ENCODE measurements around the gene ZNF688. TPM values are rescaled to one million over a fixed set of nuclear protein-coding genes. Genes with fewer than 3 reads are reported as not detected.

Gene ZNF688
- total RNA-seq, 4 donors from 2014 or later, result 5.4 to 15.3 (median 10.2) TPM

- 0 to 1% methylated on average over 8 to 16 of the region's 63 CpGs for WGBS, 2 donors
- Histone ChIP-seq H3K4me1 (peaks cover 4 to 25% (median 8%) of the 10 kb centered on the region in 3 donors), H3K27me3 (no peaks in the 10 kb centered on the region), H3K4me3 (peak within 1 kb of the TSS; percentile 71 to 99 (median 90)), H3K36me3 (peaks cover 0 to 33% (median 5%) of the 10 kb centered on the region in 3 donors), H3K27ac (peak within 1 kb of the TSS; percentile 86 to 96 (median 94)), H3K9me3 (no peaks in the 10 kb centered on the region)
- peak; percentile 49 for DNase-seq
- intact Hi-C loops (cut with DNase I), result no loop called here
- TF ChIP-seq CTCF (IDR thresholded peaks at IDR 0.05) (no peak), POLR2A (IDR thresholded peaks at IDR 0.05) (peak in 2 of 4 donors; percentile 39 to 57)
Observed at GRCh38 chr16:30609926-30610839, 38.7 kb upstream of the ZNF688 start, which contains the start of gene ZNF689. ZNF689 (minus strand) TSS chr16:30610389; CDS start chr16:30610041, 348 bp downstream.

GRCh38 chr16:30609002-30609925, 37.8 kb upstream of the ZNF688 start:
- no peaks in the 10 kb centered on the region for H3K9me3 ChIP-seq
- H3K4me3 ChIP-seq, result peak overlapping the region; percentile 71 to 99 (median 90)
- intact Hi-C loops (cut with DNase I), result no loop called here
- peaks cover 0 to 42% (median 14%) of the 10 kb centered on the region in 3 donors for H3K36me3 ChIP-seq
- H3K27ac ChIP-seq, result peak overlapping the region; percentile 86 to 96 (median 94)
- WGBS, 2 donors, result 35 to 62% methylated on average over 6 to 15 of the region's 40 CpGs
- no peak for DNase-seq
- no peaks in the 10 kb centered on the region for H3K27me3 ChIP-seq
- no peak for TF ChIP-seq CTCF (IDR thresholded peaks at IDR 0.05)
- no peak for TF ChIP-seq POLR2A (IDR thresholded peaks at IDR 0.05)
- peaks cover 4 to 25% (median 8%) of the 10 kb centered on the region in 3 donors for H3K4me1 ChIP-seq

- Histone ChIP-seq H3K27ac (no peak overlapping the region), H3K9me3 (no peaks in the 10 kb centered on the region), H3K4me1 (peaks cover 4 to 30% (median 8%) of the 10 kb centered on the region in 3 donors), H3K4me3 (no peak overlapping the region), H3K36me3 (peaks cover 0 to 61% (median 19%) of the 10 kb centered on the region in 3 donors), H3K27me3 (no peaks in the 10 kb centered on the region)
- intact Hi-C loops (cut with DNase I), result no loop called here
- WGBS, 2 donors, result 96 to 97% methylated on average over 3 of the region's 3 CpGs
- TF ChIP-seq CTCF (IDR thresholded peaks at IDR 0.05) (no peak), POLR2A (IDR thresholded peaks at IDR 0.05) (no peak)
- no peak for DNase-seq
Observed at GRCh38 chr16:30606004-30606403, 34.5 kb upstream of the ZNF688 start.

- Histone ChIP-seq H3K4me1 (peaks cover 0 to 23% (median 8%) of the 10 kb centered on the region in 3 donors), H3K27me3 (no peaks in the 10 kb centered on the region), H3K9me3 (no peaks in the 10 kb centered on the region), H3K4me3 (no peak overlapping the region), H3K36me3 (peaks cover 0 to 61% (median 19%) of the 10 kb centered on the region in 3 donors), H3K27ac (no peak overlapping the region)
- TF ChIP-seq CTCF (IDR thresholded peaks at IDR 0.05), result no peak
- DNase-seq, result no peak
- intact Hi-C loops (cut with DNase I), result no loop called here
- 76 to 85% methylated on average over 7 to 14 of the region's 15 CpGs for WGBS, 2 donors
Observed at GRCh38 chr16:30605158-30605557, 33.6 kb upstream of the ZNF688 start.
